NB4 (cell line): ENCODE results near the gene SLC2A5.
"Not testable (repeated sequence)": the region's sequence is repeated elsewhere in the genome, so short reads cannot be mapped to it uniquely, and the experiment has no call there.

Experiments used
- DNase-seq: peaks from one replicate; pipeline ENCODE4 v3.0.0; 2010; ENCODE audit warnings: low read depth
- H3K4me3 ChIP-seq: one replicate; pipeline ENCODE4 v1.5.1; 2011; ENCODE audit warnings: mild to moderate bottlenecking, low read depth, low read length, moderate library complexity
- MAX ChIP-seq: IDR thresholded peaks from 2 replicates; pipeline ENCODE4 v1.6.1; 2011; ENCODE audit warnings: low read depth, low read length
- MYC ChIP-seq: IDR thresholded peaks from 2 replicates; pipeline ENCODE4 v1.6.1; 2011; ENCODE audit warnings: low read depth, low read length
- POLR2A ChIP-seq: IDR thresholded peaks from 2 replicates; pipeline ENCODE4 v1.6.1; 2011; ENCODE audit warnings: mild to moderate bottlenecking; ENCODE audit not compliant: insufficient read length; ENCODE audit errors: extremely low read depth
- TF ChIP-seq, protein P1 (sequence below): IDR thresholded peaks from one replicate; pipeline ENCODE4 v1.5.1; 2012; ENCODE audit warnings: low read depth, low read length

The SLC2A5 gene

GRCh38 chr1:9024837-9025236, 44.6 kb downstream of the SLC2A5 start:
- TF ChIP-seq POLR2A (no peak), MAX (no peak), MYC (no peak)
- TF ChIP-seq, protein P1, sequence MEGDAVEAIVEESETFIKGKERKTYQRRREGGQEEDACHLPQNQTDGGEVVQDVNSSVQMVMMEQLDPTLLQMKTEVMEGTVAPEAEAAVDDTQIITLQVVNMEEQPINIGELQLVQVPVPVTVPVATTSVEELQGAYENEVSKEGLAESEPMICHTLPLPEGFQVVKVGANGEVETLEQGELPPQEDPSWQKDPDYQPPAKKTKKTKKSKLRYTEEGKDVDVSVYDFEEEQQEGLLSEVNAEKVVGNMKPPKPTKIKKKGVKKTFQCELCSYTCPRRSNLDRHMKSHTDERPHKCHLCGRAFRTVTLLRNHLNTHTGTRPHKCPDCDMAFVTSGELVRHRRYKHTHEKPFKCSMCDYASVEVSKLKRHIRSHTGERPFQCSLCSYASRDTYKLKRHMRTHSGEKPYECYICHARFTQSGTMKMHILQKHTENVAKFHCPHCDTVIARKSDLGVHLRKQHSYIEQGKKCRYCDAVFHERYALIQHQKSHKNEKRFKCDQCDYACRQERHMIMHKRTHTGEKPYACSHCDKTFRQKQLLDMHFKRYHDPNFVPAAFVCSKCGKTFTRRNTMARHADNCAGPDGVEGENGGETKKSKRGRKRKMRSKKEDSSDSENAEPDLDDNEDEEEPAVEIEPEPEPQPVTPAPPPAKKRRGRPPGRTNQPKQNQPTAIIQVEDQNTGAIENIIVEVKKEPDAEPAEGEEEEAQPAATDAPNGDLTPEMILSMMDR: no peak
- DNase-seq: no peak
- H3K4me3 ChIP-seq: no peak overlapping the region

- TF ChIP-seq, protein P1: no peak
- TF ChIP-seq MYC: no peak
- TF ChIP-seq MAX: no peak
- no peak for TF ChIP-seq POLR2A
- no peak overlapping the region for H3K4me3 ChIP-seq
- DNase-seq: no peak
Measured at GRCh38 chr1:9022773-9023172, 46.7 kb downstream of the SLC2A5 start.

DNA sequence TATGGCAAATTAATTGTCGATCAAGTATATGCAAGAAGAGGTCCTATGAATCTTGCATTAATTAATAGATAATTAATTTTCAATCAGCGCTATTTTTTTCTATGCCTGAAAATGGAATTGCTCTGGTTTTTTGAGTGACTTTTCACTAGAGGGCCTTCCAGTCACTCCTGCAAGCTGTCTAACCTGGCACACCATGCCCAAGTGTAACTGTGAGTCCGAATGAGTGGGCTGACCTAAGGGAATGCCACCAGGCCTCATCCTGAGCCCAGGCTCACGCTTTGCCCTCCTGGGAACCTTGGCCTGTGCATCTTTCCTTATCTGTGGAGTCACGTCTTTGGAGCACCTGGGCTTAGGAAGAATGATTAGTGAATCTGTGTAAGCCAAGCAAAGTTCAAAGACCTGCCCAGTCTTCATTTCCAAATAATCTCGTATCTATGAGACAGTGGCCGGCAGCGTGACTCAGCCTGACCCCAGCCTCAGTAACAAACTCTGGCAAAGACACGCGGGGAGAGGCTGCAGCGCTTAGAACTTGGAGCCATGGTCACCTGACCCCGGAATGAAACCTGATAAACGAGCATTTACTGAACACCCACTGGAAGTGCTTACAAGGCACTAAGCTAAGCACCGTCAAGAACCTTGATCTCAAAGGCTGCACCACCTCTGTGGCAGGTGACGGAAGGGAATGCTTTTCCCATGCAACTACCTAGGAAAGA, 47.3 kb downstream of the SLC2A5 start:
- H3K4me3 ChIP-seq, DNase-seq: not testable (repeated sequence)

DNA sequence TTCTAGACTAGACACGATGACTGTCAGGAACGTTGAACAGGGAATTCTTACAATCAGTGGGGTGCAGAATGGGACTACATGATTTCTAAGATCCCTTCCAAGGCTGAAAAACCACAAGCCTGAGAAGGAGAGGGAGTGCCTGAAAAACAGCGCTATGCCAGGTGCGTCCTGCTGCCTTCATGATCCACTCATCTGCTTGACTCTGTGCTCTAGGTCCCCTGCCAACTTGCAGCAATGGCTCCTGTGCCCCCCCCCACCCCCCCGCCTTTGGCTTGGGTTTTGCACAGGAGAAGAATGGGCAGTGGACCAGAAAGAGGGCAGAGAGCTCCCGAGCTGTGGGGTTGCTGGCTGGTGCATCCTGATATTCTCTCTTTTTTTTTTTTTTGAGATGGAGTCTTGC, 49.1 kb downstream of the SLC2A5 start:
- TF ChIP-seq POLR2A (no peak), MYC (no peak), MAX (no peak)
- TF ChIP-seq, protein P1: no peak
- no peak overlapping the region for H3K4me3 ChIP-seq
- no peak for DNase-seq

- DNase-seq: no peak
- TF ChIP-seq, protein P1: no peak
- TF ChIP-seq MYC (no peak), POLR2A (no peak), MAX (no peak)
- H3K4me3 ChIP-seq: no peak overlapping the region
Measured at GRCh38 chr1:9019896-9020295, 49.5 kb downstream of the SLC2A5 start.

DNA sequence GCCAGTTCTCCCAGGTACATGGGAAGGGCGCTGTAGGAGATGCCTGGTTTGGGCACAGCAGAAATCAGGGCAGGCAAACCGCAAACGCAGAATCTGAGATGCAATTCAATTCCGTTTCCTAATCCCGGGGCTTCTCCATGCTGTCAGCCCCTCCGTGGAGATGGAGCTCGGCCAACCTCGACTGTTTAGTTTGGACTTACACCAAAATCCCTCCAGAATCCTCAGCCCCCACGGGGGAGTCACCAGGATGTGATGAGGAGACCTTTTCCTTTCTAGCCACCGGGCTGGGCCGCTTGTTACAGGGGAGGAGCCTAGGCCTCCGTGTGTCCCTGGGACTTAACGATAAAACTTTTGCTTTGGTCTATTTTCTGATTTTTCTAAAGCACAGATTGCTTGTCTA, 51.1 kb downstream of the SLC2A5 start:
- no peak for TF ChIP-seq MYC
- TF ChIP-seq MAX: no peak
- TF ChIP-seq, protein P1: no peak
- TF ChIP-seq POLR2A: no peak
- no peak overlapping the region for H3K4me3 ChIP-seq
- DNase-seq: no peak
